GM12878 (cell line): ENCODE measurements around the gene PLEKHA5. TPM values are rescaled to one million over a fixed set of nuclear protein-coding genes. Genes with fewer than 3 reads are reported as not detected.

Source experiments
- ATAC-seq: fragments of 200-7000 bp; cut with Tn5 transposase; 3 replicates; pipeline ENCODE4 v1.9.1; 2020; ENCODE audit warnings: mild to moderate bottlenecking, moderate library complexity
- BruUV-seq: library from RNA; stranded (reverse); fragments of 400-500 nt; replicated peaks from 2 replicates; lab custom pipeline; 2021; lab: Mats Ljungman, UMichigan
- CTCF ChIA-PET: fragments of 300-600 bp; sonication (Branson Sonifier 250); formaldehyde crosslinking; extraction: SDS; loops from one replicate; lab custom pipeline; 2021; ENCODE audit warnings: inconsistent platforms; lab: Yijun Ruan, JAX
- POLR2A ChIA-PET: fragments of 350-600 bp; formaldehyde crosslinking; extraction: SDS; loops from one replicate; lab custom pipeline; 2021; ENCODE audit warnings: inconsistent platforms; lab: Charles Lee
- RAD21 ChIA-PET: fragments of 300-600 bp; sonication (Branson Sonifier 250); formaldehyde crosslinking; loops from one replicate; lab custom pipeline; 2023; ENCODE audit warnings: antibody characterized with exemption; ENCODE audit not compliant: unreplicated experiment; lab: Charles Lee
- SMC1A ChIA-PET: fragments of 300-600 bp; sonication (Branson Sonifier 250); formaldehyde crosslinking; loops from one replicate; lab custom pipeline; 2023; ENCODE audit not compliant: unreplicated experiment, uncharacterized antibody; lab: Charles Lee
- DNase-seq: peaks from one replicate; pipeline ENCODE4 v3.0.0-alpha.2; 2011; ENCODE audit warnings: low read depth, low spot score
- FAIRE-seq: peaks from 3 replicates; lab custom pipeline; 2011; peaks lifted over from hg19 to GRCh38; lab: Jason Lieb, UNC
- H2AFZ ChIP-seq: 2 replicates; pipeline ENCODE4 v1.6.0; 2011; ENCODE audit warnings: low read depth, low read length, control low read depth; ENCODE audit not compliant: control insufficient read depth
- H3K27ac ChIP-seq: 2 replicates; pipeline ENCODE4 v1.5.1; 2011; ENCODE audit warnings: control low read depth; ENCODE audit not compliant: control insufficient read depth, insufficient read depth
- H3K27me3 ChIP-seq, 2 experiments: replicated peaks in 1 of 2; 2 replicates each; pipeline versions ENCODE4 v1.6.0 to v1.6.1; 2011; ENCODE audit warnings: low read length in 1 of 2; ENCODE audit not compliant: control insufficient read depth in 2 of 2, insufficient read depth in 2 of 2
- H3K36me3 ChIP-seq, 2 experiments: 2 replicates each; pipeline ENCODE4 v1.5.1; 2011; ENCODE audit warnings: low read length in 1 of 2; ENCODE audit not compliant: control insufficient read depth in 2 of 2, insufficient read depth in 2 of 2
- H3K4me1 ChIP-seq: 2 replicates; pipeline ENCODE4 v1.6.1; 2011; ENCODE audit warnings: mild to moderate bottlenecking, low read length, moderate library complexity, mixed read lengths; ENCODE audit not compliant: control insufficient read depth, insufficient read depth
- H3K4me2 ChIP-seq: 2 replicates; pipeline ENCODE4 v1.6.0; 2011; ENCODE audit warnings: control low read depth; ENCODE audit not compliant: control insufficient read depth, insufficient read depth
- H3K4me3 ChIP-seq: fragments of 200-600 bp; sonication (generic); 2 replicates; pipeline ENCODE4 v1.5.1; 2016
- H3K79me2 ChIP-seq: 2 replicates; pipeline ENCODE4 v1.6.0; 2011; ENCODE audit warnings: low read length; ENCODE audit not compliant: control insufficient read depth, insufficient read depth
- H3K9ac ChIP-seq: 2 replicates; pipeline ENCODE4 v1.8.0; 2011; ENCODE audit warnings: low read length, control low read depth, mixed read lengths; ENCODE audit not compliant: control insufficient read depth, insufficient read depth
- H3K9me3 ChIP-seq: replicated peaks from 3 replicates; pipeline ENCODE4 v1.5.1; 2011; ENCODE audit warnings: mild to moderate bottlenecking, low read length; ENCODE audit not compliant: control insufficient read depth, insufficient read depth
- H4K20me1 ChIP-seq: 2 replicates; pipeline ENCODE4 v1.6.0; 2011; ENCODE audit not compliant: control insufficient read depth, insufficient read depth
- CBX3 ChIP-seq: fragments of 200-600 bp; sonication (generic); IDR thresholded peaks from 2 replicates; pipeline ENCODE4 v1.6.1; 2016; ENCODE audit warnings: low read depth, borderline replicate concordance
- CHD2 ChIP-seq: IDR thresholded peaks from 2 replicates; pipeline ENCODE4 v1.6.1; 2011; ENCODE audit warnings: low read depth, low read length, improper control_type of control experiment, borderline replicate concordance
- E2F4 ChIP-seq: IDR thresholded peaks from 2 replicates; pipeline ENCODE4 v1.6.1; 2012; ENCODE audit warnings: low read depth, low read length, improper control_type of control experiment
- EP300 ChIP-seq, 2 experiments: fragments of 150-350 bp in 1 of 2; IDR thresholded peaks; 2 replicates each; pipeline ENCODE4 v1.6.1; 2011 to 2012; ENCODE audit warnings: low read depth in 2 of 2, low read length in 2 of 2, borderline replicate concordance in 1 of 2, improper control_type of control experiment in 1 of 2, inconsistent platforms in 1 of 2; ENCODE audit not compliant: control insufficient read depth in 1 of 2
- MTA2 ChIP-seq: fragments of 450-650 bp; IDR thresholded peaks from 2 replicates; pipeline ENCODE4 v1.6.1; 2016; ENCODE audit warnings: low read depth, mild to moderate bottlenecking, moderate library complexity
- NR2F1 ChIP-seq: fragments of 450-650 bp; conservative IDR thresholded peaks from 2 replicates; pipeline ENCODE4 v1.6.1; 2017; ENCODE audit warnings: mild to moderate bottlenecking
- RAD21 ChIP-seq: IDR thresholded peaks from 2 replicates; pipeline ENCODE4 v1.6.1; 2011; ENCODE audit warnings: mild to moderate bottlenecking, low read depth, low read length, moderate library complexity; ENCODE audit not compliant: insufficient read depth
- SMARCA5 ChIP-seq: fragments of 450-650 bp; IDR thresholded peaks from 2 replicates; pipeline ENCODE4 v1.6.1; 2017; ENCODE audit warnings: mild to moderate bottlenecking
- ZBED1 ChIP-seq: IDR thresholded peaks from 2 replicates; pipeline ENCODE4 v1.6.1; 2016; ENCODE audit warnings: borderline replicate concordance
- ZNF592 ChIP-seq: fragments of 450-650 bp; IDR thresholded peaks from 2 replicates; pipeline ENCODE4 v1.6.1; 2017; ENCODE audit warnings: mild to moderate bottlenecking, moderate library complexity
- WGBS: methylation state at CpG from one replicate; pipeline ENCODE4 v1.1.6; 2016; ENCODE audit warnings: low lambda C conversion rate; ENCODE audit not compliant: insufficient replicate concordance, insufficient coverage; ENCODE audit errors: missing lambda C conversion rate; 5-methylcytosine and 5-hydroxymethylcytosine counted together
- in situ Hi-C: fragments of 300-500 bp; cut with MboI; formaldehyde crosslinking; loops from 9 replicates; pipeline ENCODE4 v1.14.3; 2018; ENCODE audit warnings: mixed read lengths
- intact Hi-C: fragments of 100-400 bp; cut with micrococcal nuclease; formaldehyde crosslinking; loops from one replicate; pipeline ENCODE4 v1.14.2; 2022; ENCODE audit not compliant: unreplicated experiment
- polyA plus RNA-seq, 11 experiments: library from polyadenylated mRNA; depleted of rRNA in 4 of 11; unstranded in 6 of 11; stranded (reverse) in 5 of 11; fragments of >200 nt; fragmentation: Nextera tagmentation in 4 of 11; fragmentation: Illumina TruSeq in 1 of 11; extraction: Ambion mirVana in 4 of 11; extraction: Trizol in 1 of 11; gene quantifications; 1 replicate in 1 of 11; 2 replicates in 10 of 11; pipeline versions ENCODE4 v1.2.1 to v1.2.3, GENCODE V29; 2011 to 2016; ENCODE audit warnings: inconsistent platforms in 2 of 11, missing spikeins in 2 of 11, low read depth in 1 of 11
- total RNA-seq, 4 experiments: library from RNA; depleted of rRNA in 3 of 4; stranded (reverse); fragments of >200 nt in 3 of 4; fragmentation: Illumina TruSeq in 1 of 4; extraction: Trizol in 1 of 4; gene quantifications; 2 replicates each; pipeline versions ENCODE4 v1.2.1 to v1.2.3, GENCODE V29; 2013 to 2021
- TF ChIP-seq, protein P1 (sequence below): IDR thresholded peaks from 2 replicates; pipeline ENCODE4 v1.6.1; 2011; ENCODE audit warnings: borderline replicate concordance, low read depth, mild to moderate bottlenecking, moderate library complexity, low read length; ENCODE audit not compliant: insufficient read depth, poor library complexity, severe bottlenecking
- TF ChIP-seq, protein P2 (sequence below): fragments of 450-650 bp; IDR thresholded peaks from 2 replicates; pipeline ENCODE4 v1.6.1; 2018; ENCODE audit warnings: borderline replicate concordance, mild to moderate bottlenecking; ENCODE audit not compliant: partially characterized antibody

The PLEKHA5 gene
- total and polyA plus RNA-seq, 10 of the 15 experiments (the other 5 are each of a cell fraction or from before 2014, with no cell fraction given): 0.09 to 0.33 (median 0.18) TPM; not detected in 3

GRCh38 chr12:19224746-19225145 lies 95.2 kb downstream of the PLEKHA5 start:
- in situ Hi-C loops: no loop called here
- ChIA-PET SMC1A (interaction anchor here (0.5 kb wide), 1 partner anchor 531 kb away, joined by 3 read pairs; no protein-coding TSS in a partner anchor), RAD21 (no interaction called here)
- Histone ChIP-seq H3K36me3 (no peaks in the 10 kb centered on the region), H3K79me2 (no peaks in the 10 kb centered on the region)
- BruUV-seq: no TSS peak
- TF ChIP-seq EP300 (IDR thresholded peaks at IDR 0.05; ENCODE audit: borderline replicate concordance in 1 of 2, control insufficient read depth in 1 of 2, low read depth in 2 of 2, low read length in 2 of 2): no peak
- TF ChIP-seq, protein P1, sequence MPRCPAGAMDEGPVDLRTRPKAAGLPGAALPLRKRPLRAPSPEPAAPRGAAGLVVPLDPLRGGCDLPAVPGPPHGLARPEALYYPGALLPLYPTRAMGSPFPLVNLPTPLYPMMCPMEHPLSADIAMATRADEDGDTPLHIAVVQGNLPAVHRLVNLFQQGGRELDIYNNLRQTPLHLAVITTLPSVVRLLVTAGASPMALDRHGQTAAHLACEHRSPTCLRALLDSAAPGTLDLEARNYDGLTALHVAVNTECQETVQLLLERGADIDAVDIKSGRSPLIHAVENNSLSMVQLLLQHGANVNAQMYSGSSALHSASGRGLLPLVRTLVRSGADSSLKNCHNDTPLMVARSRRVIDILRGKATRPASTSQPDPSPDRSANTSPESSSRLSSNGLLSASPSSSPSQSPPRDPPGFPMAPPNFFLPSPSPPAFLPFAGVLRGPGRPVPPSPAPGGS: no peak
- TF ChIP-seq CBX3: no peak
- no peak for TF ChIP-seq E2F4
- no peak for TF ChIP-seq ZNF592
- TF ChIP-seq RAD21: no peak
- no peak for TF ChIP-seq NR2F1
- no peak for TF ChIP-seq CHD2
- TF ChIP-seq, protein P2, sequence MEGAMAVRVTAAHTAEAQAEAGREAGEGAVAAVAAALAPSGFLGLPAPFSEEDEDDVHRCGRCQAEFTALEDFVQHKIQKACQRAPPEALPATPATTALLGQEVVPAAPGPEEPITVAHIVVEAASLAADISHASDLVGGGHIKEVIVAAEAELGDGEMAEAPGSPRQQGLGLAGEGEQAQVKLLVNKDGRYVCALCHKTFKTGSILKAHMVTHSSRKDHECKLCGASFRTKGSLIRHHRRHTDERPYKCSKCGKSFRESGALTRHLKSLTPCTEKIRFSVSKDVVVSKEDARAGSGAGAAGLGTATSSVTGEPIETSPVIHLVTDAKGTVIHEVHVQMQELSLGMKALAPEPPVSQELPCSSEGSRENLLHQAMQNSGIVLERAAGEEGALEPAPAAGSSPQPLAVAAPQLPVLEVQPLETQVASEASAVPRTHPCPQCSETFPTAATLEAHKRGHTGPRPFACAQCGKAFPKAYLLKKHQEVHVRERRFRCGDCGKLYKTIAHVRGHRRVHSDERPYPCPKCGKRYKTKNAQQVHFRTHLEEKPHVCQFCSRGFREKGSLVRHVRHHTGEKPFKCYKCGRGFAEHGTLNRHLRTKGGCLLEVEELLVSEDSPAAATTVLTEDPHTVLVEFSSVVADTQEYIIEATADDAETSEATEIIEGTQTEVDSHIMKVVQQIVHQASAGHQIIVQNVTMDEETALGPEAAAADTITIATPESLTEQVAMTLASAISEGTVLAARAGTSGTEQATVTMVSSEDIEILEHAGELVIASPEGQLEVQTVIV: no peak
- TF ChIP-seq SMARCA5: no peak
- no peak for TF ChIP-seq ZBED1
- TF ChIP-seq MTA2: no peak
- TF ChIP-seq, all 136 proteins: peak for 0
- 8% methylated on average over 3 of the region's 3 CpGs for WGBS
- Histone ChIP-seq H3K4me3 (no peak overlapping the region), H2AFZ (no peak overlapping the region), H3K9me3 (no peaks in the 10 kb centered on the region), H3K4me1 (no peaks in the 10 kb centered on the region), H3K27ac (no peak overlapping the region), H3K27me3 (no peaks in the 10 kb centered on the region), H3K9ac (no peak overlapping the region), H4K20me1 (no peaks in the 10 kb centered on the region), H3K4me2 (no peak overlapping the region)
- ATAC-seq (no peak), DNase-seq (no peak), FAIRE-seq (no peak)
- ChIA-PET CTCF (no interaction called here), POLR2A (no interaction called here)
- intact Hi-C loops: no loop called here
